Fibroblast of lung (primary cell): Measurements from ENCODE around the gene KCNJ6. TPM values are rescaled to one million over a fixed set of nuclear protein-coding genes. Genes with fewer than 3 reads are reported as not detected.

Source experiments
- DNase-seq, 2 donors: peaks; one replicate each; pipeline versions ENCODE4 v3.0.0 to v3.0.0-alpha.2; 2010; ENCODE audit warnings: low read depth in 2 of 2
- H2AFZ ChIP-seq: 2 replicates; pipeline ENCODE4 v1.5.1; 2012; ENCODE audit warnings: low read length, control low read depth, inconsistent platforms
- H3K27ac ChIP-seq: 2 replicates; pipeline ENCODE4 v1.5.1; 2011; ENCODE audit warnings: low read length, control low read depth; ENCODE audit not compliant: insufficient read depth
- H3K27me3 ChIP-seq: 2 replicates; pipeline ENCODE4 v1.5.1; 2011; ENCODE audit warnings: mild to moderate bottlenecking, low read length; ENCODE audit not compliant: control insufficient read depth, insufficient read depth
- H3K36me3 ChIP-seq: 2 replicates; pipeline ENCODE4 v1.5.1; 2011; ENCODE audit warnings: low read length; ENCODE audit not compliant: control insufficient read depth, insufficient read depth
- H3K4me1 ChIP-seq: 2 replicates; pipeline ENCODE4 v1.5.1; 2011; ENCODE audit warnings: low read length; ENCODE audit not compliant: control insufficient read depth, insufficient read depth; ENCODE audit errors: extremely low read depth
- H3K4me2 ChIP-seq: 2 replicates; pipeline ENCODE4 v1.5.1; 2011; ENCODE audit warnings: low read length, control low read depth; ENCODE audit not compliant: insufficient read depth; ENCODE audit errors: extremely low read depth
- H3K4me3 ChIP-seq, 4 experiments: fragments of 200-600 bp in 1 of 4; sonication (generic) in 1 of 4; replicated peaks in 1 of 4; 2 replicates each; pipeline ENCODE4 v1.5.1; 2011 to 2016; ENCODE audit warnings: low read length in 4 of 4, low read depth in 3 of 4, mild to moderate bottlenecking in 3 of 4, control low read depth in 2 of 4, inconsistent platforms in 1 of 4, mixed read lengths in 1 of 4; ENCODE audit not compliant: insufficient read depth in 1 of 4; ENCODE audit errors: control extremely low read depth in 1 of 4
- H3K79me2 ChIP-seq: 2 replicates; pipeline ENCODE4 v1.5.1; 2012; ENCODE audit warnings: mild to moderate bottlenecking, low read length, inconsistent platforms; ENCODE audit not compliant: control insufficient read depth, insufficient read depth
- H3K9ac ChIP-seq: 2 replicates; pipeline ENCODE4 v1.5.1; 2011; ENCODE audit warnings: mild to moderate bottlenecking, low read length, control low read depth; ENCODE audit not compliant: insufficient read depth
- H3K9me3 ChIP-seq: 2 replicates; pipeline ENCODE4 v1.5.1; 2012; ENCODE audit warnings: low read depth, low read length; ENCODE audit not compliant: control insufficient read depth, insufficient read depth
- H4K20me1 ChIP-seq: 2 replicates; pipeline ENCODE4 v1.5.1; 2011; ENCODE audit warnings: low read length; ENCODE audit not compliant: control insufficient read depth, insufficient read depth; ENCODE audit errors: extremely low read depth
- EZH2 ChIP-seq: IDR thresholded peaks from 2 replicates; pipeline ENCODE4 v1.5.1; 2012; ENCODE audit warnings: low read length, control low read depth, mild to moderate bottlenecking; ENCODE audit errors: missing control alignments
- polyA plus RNA-seq, 2 donors: library from polyadenylated mRNA; depleted of rRNA in 1 of 2; stranded (reverse) in 1 of 2; unstranded in 1 of 2; fragments of >200 nt; gene quantifications; 2 replicates each; pipeline ENCODE4 v1.2.1, GENCODE V29; 2011 to 2012; ENCODE audit warnings: missing spikeins in 1 of 2
- total RNA-seq: library from RNA; depleted of rRNA; stranded (reverse); fragments of >200 nt; gene quantifications from 2 replicates; pipeline ENCODE4 v1.2.1, GENCODE V29; 2014
- TF ChIP-seq, protein P1 (sequence below), 2 donors: IDR thresholded peaks in 1 of 2; conservative IDR thresholded peaks in 1 of 2; 1 replicate in 1 of 2; 2 replicates in 1 of 2; pipeline ENCODE4 v1.5.1; 2011 to 2012; ENCODE audit warnings: low read length in 2 of 2, control low read depth in 1 of 2, inconsistent platforms in 1 of 2, low read depth in 1 of 2, mild to moderate bottlenecking in 1 of 2

Gene KCNJ6
- total and polyA plus RNA-seq, 2 donors (not counting 1 experiment from before 2014, with no cell fraction given): under 0.01 to 7.6 TPM

GRCh38 chr21:37805266-37805665 lies 111.0 kb downstream of the KCNJ6 start:
- H3K27ac ChIP-seq: no peak overlapping the region
- no peaks in the 10 kb centered on the region for H3K9me3 ChIP-seq
- TF ChIP-seq EZH2: no peak
- TF ChIP-seq, protein P1, sequence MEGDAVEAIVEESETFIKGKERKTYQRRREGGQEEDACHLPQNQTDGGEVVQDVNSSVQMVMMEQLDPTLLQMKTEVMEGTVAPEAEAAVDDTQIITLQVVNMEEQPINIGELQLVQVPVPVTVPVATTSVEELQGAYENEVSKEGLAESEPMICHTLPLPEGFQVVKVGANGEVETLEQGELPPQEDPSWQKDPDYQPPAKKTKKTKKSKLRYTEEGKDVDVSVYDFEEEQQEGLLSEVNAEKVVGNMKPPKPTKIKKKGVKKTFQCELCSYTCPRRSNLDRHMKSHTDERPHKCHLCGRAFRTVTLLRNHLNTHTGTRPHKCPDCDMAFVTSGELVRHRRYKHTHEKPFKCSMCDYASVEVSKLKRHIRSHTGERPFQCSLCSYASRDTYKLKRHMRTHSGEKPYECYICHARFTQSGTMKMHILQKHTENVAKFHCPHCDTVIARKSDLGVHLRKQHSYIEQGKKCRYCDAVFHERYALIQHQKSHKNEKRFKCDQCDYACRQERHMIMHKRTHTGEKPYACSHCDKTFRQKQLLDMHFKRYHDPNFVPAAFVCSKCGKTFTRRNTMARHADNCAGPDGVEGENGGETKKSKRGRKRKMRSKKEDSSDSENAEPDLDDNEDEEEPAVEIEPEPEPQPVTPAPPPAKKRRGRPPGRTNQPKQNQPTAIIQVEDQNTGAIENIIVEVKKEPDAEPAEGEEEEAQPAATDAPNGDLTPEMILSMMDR (conservative IDR thresholded peaks at IDR 0.05 in 1 of 2, IDR thresholded peaks at IDR 0.05 in 1 of 2; ENCODE audit: low read depth in 1 of 2, low read length in 2 of 2): no peak
- no peaks in the 10 kb centered on the region for H3K27me3 ChIP-seq
- H2AFZ ChIP-seq: no peak overlapping the region
- H3K79me2 ChIP-seq: no peaks in the 10 kb centered on the region
- H3K4me3 ChIP-seq: no peak overlapping the region
- H4K20me1 ChIP-seq: no peaks in the 10 kb centered on the region
- DNase-seq: no peak
- no peak overlapping the region for H3K4me2 ChIP-seq
- H3K9ac ChIP-seq: no peak overlapping the region
- H3K4me1 ChIP-seq: peaks cover under 1% of the 10 kb centered on the region
- no peaks in the 10 kb centered on the region for H3K36me3 ChIP-seq

DNA sequence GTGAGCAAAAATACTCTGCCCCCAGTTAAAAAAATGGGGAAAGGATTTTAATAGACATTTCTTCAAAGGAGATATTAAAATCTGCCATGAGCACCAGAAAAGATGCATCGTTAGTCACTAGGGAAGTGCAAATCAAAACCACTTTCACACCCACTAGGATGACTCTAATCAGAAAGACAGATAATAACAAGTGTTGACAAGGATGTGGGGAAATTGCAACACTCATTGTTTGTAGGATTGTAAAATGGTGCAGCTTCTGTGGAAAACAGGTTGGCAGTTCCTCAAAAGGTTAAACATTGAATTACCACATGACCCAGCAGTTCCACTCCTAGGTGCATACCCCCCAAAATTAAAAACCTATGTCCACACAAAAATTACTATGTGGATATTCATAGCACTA lies 112.3 kb downstream of the KCNJ6 start:
- H3K36me3 ChIP-seq: no peaks in the 10 kb centered on the region
- H2AFZ ChIP-seq: no peak overlapping the region
- no peak overlapping the region for H3K4me3 ChIP-seq
- H3K27ac ChIP-seq: no peak overlapping the region
- no peak for TF ChIP-seq EZH2
- TF ChIP-seq, protein P1 (conservative IDR thresholded peaks at IDR 0.05 in 1 of 2, IDR thresholded peaks at IDR 0.05 in 1 of 2; ENCODE audit: low read depth in 1 of 2, low read length in 2 of 2): no peak
- no peaks in the 10 kb centered on the region for H3K79me2 ChIP-seq
- no peaks in the 10 kb centered on the region for H3K27me3 ChIP-seq
- H3K9me3 ChIP-seq: no peaks in the 10 kb centered on the region
- H3K4me2 ChIP-seq: no peak overlapping the region
- H4K20me1 ChIP-seq: no peaks in the 10 kb centered on the region
- H3K4me1 ChIP-seq: peaks cover 6% of the 10 kb centered on the region
- no peak for DNase-seq
- H3K9ac ChIP-seq: no peak overlapping the region

DNA sequence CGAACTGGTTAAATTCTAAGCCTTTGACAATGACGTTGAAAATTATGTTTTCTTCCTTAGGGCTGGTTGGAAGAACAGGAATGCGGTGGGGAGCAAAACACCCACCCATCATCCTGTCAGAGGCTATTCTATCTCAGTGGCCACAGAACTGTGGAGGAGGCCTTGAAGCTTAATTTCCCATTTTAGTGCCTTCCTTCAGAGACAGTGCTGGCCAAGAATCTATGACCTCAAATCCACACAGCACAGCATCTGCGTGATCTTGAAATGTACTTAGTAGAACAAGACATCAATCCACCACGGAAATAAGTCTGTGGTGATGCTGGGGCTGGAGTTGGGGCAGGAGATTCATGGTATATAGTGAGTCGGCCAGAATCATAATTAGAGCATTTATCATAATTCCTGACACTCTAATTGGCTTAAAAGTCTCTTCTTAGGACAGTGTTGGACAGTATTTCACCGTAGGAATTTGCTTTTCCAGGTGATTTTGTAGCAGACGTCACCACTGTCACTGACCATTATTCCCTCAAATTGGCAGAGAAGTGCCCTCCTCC lies 113.1 kb downstream of the KCNJ6 start:
- H3K36me3 ChIP-seq: no peaks in the 10 kb centered on the region
- no peaks in the 10 kb centered on the region for H3K27me3 ChIP-seq
- H3K9me3 ChIP-seq: no peaks in the 10 kb centered on the region
- H3K4me2 ChIP-seq: no peak overlapping the region
- DNase-seq: no peak
- H2AFZ ChIP-seq: no peak overlapping the region
- no peak overlapping the region for H3K4me3 ChIP-seq
- H3K27ac ChIP-seq: no peak overlapping the region
- no peak overlapping the region for H3K9ac ChIP-seq
- peaks cover 6% of the 10 kb centered on the region for H3K4me1 ChIP-seq
- H3K79me2 ChIP-seq: no peaks in the 10 kb centered on the region
- TF ChIP-seq EZH2: no peak
- TF ChIP-seq, protein P1 (conservative IDR thresholded peaks at IDR 0.05 in 1 of 2, IDR thresholded peaks at IDR 0.05 in 1 of 2; ENCODE audit: low read depth in 1 of 2, low read length in 2 of 2): no peak
- H4K20me1 ChIP-seq: no peaks in the 10 kb centered on the region
